Measurements from ENCODE around the gene TMEM11. TPM values are rescaled to one million over a fixed set of nuclear protein-coding genes. Genes with fewer than 3 reads are reported as not detected.

TMEM11 gene
- total and polyA plus RNA-seq, 4 donors, result 9.3 to 20.8 (median 11.6) TPM

DNA sequence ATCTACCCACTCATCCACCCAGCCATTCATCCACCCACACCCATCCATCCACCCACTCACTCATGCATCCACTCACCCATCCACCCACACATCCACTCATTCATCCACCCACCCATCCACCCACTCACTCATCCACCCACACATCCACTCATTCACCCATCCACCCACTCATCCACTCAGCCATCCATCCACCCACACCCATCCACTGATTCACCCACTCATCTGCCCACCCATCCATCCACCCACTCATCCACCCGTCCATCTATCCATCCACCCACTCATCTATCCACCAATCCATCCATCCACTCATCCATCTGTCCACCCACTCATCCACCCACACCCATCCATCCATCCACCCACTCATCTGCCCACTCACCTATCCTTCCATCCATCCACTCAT, 22.0 kb upstream of the TMEM11 start:
- no peak for DNase-seq (ENCODE audit: low spot score)
- Histone ChIP-seq H3K4me1 (ENCODE audit: control insufficient read depth in 4 of 4, insufficient read depth in 4 of 4, low read length in 3 of 4) (no peaks in the 10 kb centered on the region), H3K36me3 (ENCODE audit: control insufficient read depth in 4 of 4, insufficient read depth in 3 of 4, low read depth in 1 of 4, low read length in 3 of 4) (no peaks in the 10 kb centered on the region), H3K27me3 (ENCODE audit: control insufficient read depth in 4 of 4, insufficient read depth in 4 of 4, low read length in 3 of 4) (no peaks in the 10 kb centered on the region), H3K9me3 (ENCODE audit: control insufficient read depth in 4 of 4, low read length in 3 of 4) (peaks cover 0 to 2% (median 0%) of the 10 kb centered on the region in 4 donors), H3K4me3 (ENCODE audit: low read depth in 1 of 3, low read length in 3 of 3) (no peak overlapping the region), H3K9ac (ENCODE audit: low read depth in 1 of 2, low read length in 2 of 2) (no peak overlapping the region), H3K27ac (ENCODE audit: low read depth in 1 of 2, low read length in 2 of 2) (no peak overlapping the region)
- WGBS, result 83% methylated on average over 1 of the region's 1 CpG
- TF ChIP-seq HNF4G (IDR thresholded peaks at IDR 0.05) (no peak), RXRA (IDR thresholded peaks at IDR 0.05) (no peak), NR2F2 (IDR thresholded peaks at IDR 0.05) (no peak), FOXA1 (IDR thresholded peaks at IDR 0.05) (no peak), YY1 (IDR thresholded peaks at IDR 0.05) (no peak), TAF1 (conservative IDR thresholded peaks at IDR 0.05) (no peak), RAD21 (IDR thresholded peaks at IDR 0.05) (no peak)
- TF ChIP-seq, protein P1, sequence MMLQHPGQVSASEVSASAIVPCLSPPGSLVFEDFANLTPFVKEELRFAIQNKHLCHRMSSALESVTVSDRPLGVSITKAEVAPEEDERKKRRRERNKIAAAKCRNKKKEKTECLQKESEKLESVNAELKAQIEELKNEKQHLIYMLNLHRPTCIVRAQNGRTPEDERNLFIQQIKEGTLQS (IDR thresholded peaks at IDR 0.05), result no peak
- TF ChIP-seq, protein P2, sequence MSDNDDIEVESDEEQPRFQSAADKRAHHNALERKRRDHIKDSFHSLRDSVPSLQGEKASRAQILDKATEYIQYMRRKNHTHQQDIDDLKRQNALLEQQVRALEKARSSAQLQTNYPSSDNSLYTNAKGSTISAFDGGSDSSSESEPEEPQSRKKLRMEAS (IDR thresholded peaks at IDR 0.05), result no peak
- TF ChIP-seq, protein P3, sequence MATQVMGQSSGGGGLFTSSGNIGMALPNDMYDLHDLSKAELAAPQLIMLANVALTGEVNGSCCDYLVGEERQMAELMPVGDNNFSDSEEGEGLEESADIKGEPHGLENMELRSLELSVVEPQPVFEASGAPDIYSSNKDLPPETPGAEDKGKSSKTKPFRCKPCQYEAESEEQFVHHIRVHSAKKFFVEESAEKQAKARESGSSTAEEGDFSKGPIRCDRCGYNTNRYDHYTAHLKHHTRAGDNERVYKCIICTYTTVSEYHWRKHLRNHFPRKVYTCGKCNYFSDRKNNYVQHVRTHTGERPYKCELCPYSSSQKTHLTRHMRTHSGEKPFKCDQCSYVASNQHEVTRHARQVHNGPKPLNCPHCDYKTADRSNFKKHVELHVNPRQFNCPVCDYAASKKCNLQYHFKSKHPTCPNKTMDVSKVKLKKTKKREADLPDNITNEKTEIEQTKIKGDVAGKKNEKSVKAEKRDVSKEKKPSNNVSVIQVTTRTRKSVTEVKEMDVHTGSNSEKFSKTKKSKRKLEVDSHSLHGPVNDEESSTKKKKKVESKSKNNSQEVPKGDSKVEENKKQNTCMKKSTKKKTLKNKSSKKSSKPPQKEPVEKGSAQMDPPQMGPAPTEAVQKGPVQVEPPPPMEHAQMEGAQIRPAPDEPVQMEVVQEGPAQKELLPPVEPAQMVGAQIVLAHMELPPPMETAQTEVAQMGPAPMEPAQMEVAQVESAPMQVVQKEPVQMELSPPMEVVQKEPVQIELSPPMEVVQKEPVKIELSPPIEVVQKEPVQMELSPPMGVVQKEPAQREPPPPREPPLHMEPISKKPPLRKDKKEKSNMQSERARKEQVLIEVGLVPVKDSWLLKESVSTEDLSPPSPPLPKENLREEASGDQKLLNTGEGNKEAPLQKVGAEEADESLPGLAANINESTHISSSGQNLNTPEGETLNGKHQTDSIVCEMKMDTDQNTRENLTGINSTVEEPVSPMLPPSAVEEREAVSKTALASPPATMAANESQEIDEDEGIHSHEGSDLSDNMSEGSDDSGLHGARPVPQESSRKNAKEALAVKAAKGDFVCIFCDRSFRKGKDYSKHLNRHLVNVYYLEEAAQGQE (IDR thresholded peaks at IDR 0.05), result no peak
- TF ChIP-seq, protein P4, sequence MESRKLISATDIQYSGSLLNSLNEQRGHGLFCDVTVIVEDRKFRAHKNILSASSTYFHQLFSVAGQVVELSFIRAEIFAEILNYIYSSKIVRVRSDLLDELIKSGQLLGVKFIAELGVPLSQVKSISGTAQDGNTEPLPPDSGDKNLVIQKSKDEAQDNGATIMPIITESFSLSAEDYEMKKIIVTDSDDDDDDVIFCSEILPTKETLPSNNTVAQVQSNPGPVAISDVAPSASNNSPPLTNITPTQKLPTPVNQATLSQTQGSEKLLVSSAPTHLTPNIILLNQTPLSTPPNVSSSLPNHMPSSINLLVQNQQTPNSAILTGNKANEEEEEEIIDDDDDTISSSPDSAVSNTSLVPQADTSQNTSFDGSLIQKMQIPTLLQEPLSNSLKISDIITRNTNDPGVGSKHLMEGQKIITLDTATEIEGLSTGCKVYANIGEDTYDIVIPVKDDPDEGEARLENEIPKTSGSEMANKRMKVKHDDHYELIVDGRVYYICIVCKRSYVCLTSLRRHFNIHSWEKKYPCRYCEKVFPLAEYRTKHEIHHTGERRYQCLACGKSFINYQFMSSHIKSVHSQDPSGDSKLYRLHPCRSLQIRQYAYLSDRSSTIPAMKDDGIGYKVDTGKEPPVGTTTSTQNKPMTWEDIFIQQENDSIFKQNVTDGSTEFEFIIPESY (IDR thresholded peaks at IDR 0.05), result no peak

DNA sequence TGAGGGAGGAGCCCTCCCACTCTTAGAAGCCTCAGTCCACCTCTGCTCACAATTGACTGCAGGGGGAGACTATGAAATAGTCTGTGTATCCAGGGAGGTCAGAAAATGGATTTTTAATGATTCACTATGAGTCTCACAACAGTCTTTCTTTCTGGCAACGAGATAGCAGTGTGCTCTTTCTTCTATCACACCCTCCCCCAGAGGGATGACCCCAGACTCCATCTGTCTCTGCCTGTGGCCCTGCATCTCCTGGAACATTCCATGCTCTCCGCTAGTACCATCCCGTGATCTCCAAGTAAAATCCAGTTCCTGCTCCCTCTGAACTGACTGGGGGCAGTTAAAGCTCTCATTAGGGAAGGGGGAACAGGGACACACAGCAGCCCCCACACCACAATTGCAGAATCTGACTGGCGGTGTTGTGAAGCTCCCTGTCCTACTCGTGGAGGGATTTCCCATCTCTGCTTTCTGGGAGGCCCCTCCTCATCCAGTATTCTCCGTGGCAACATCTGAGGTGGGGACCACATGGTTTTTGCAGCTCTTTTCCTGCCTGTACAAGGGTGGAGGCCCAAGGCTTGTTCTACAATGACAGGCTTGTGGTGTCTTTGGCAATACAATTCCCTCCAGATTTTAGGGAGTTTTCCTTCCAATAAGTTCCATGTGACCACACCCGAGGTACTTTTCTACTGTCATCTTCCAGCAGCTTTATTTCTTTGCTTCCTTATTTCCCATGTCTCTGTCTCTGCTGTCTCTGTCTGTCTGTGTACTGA, 19.8 kb upstream of the TMEM11 start:
- Histone ChIP-seq H3K27me3 (ENCODE audit: control insufficient read depth in 4 of 4, insufficient read depth in 4 of 4, low read length in 3 of 4) (no peaks in the 10 kb centered on the region), H3K9ac (ENCODE audit: low read depth in 1 of 2, low read length in 2 of 2) (no peak overlapping the region), H3K36me3 (ENCODE audit: control insufficient read depth in 4 of 4, insufficient read depth in 3 of 4, low read depth in 1 of 4, low read length in 3 of 4) (no peaks in the 10 kb centered on the region), H3K9me3 (ENCODE audit: control insufficient read depth in 4 of 4, low read length in 3 of 4) (peaks cover 0 to 2% (median 0%) of the 10 kb centered on the region in 4 donors), H3K4me3 (ENCODE audit: low read depth in 1 of 3, low read length in 3 of 3) (no peak overlapping the region), H3K27ac (ENCODE audit: low read depth in 1 of 2, low read length in 2 of 2) (no peak overlapping the region), H3K4me1 (ENCODE audit: control insufficient read depth in 4 of 4, insufficient read depth in 4 of 4, low read length in 3 of 4) (no peaks in the 10 kb centered on the region)
- DNase-seq (ENCODE audit: low spot score), result no peak
- 76% methylated on average over 7 of the region's 7 CpGs for WGBS
- TF ChIP-seq HNF4A (conservative IDR thresholded peaks at IDR 0.05), result no peak
- no peak for TF ChIP-seq TAF1 (conservative IDR thresholded peaks at IDR 0.05)
- TF ChIP-seq FOXA2 (IDR thresholded peaks at IDR 0.05), result no peak
- TF ChIP-seq, protein P5, sequence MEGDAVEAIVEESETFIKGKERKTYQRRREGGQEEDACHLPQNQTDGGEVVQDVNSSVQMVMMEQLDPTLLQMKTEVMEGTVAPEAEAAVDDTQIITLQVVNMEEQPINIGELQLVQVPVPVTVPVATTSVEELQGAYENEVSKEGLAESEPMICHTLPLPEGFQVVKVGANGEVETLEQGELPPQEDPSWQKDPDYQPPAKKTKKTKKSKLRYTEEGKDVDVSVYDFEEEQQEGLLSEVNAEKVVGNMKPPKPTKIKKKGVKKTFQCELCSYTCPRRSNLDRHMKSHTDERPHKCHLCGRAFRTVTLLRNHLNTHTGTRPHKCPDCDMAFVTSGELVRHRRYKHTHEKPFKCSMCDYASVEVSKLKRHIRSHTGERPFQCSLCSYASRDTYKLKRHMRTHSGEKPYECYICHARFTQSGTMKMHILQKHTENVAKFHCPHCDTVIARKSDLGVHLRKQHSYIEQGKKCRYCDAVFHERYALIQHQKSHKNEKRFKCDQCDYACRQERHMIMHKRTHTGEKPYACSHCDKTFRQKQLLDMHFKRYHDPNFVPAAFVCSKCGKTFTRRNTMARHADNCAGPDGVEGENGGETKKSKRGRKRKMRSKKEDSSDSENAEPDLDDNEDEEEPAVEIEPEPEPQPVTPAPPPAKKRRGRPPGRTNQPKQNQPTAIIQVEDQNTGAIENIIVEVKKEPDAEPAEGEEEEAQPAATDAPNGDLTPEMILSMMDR (IDR thresholded peaks at IDR 0.05; ENCODE audit: low read depth, low read length, missing input control), result no peak
- TF ChIP-seq, protein P3 (IDR thresholded peaks at IDR 0.05), result no peak
- TF ChIP-seq, protein P4 (IDR thresholded peaks at IDR 0.05), result no peak
- TF ChIP-seq GABPA (IDR thresholded peaks at IDR 0.05 in 1 of 2, conservative IDR thresholded peaks at IDR 0.05 in 1 of 2), result no peak
- TF ChIP-seq, protein P2 (IDR thresholded peaks at IDR 0.05), result no peak
- TF ChIP-seq RXRA (IDR thresholded peaks at IDR 0.05), result no peak
- TF ChIP-seq EGR1 (IDR thresholded peaks at IDR 0.05; ENCODE audit: low read depth in 2 of 2), result no peak

Measured in liver (tissue), 9 donors.